ENCODE data around the gene ATIC.

DNA sequence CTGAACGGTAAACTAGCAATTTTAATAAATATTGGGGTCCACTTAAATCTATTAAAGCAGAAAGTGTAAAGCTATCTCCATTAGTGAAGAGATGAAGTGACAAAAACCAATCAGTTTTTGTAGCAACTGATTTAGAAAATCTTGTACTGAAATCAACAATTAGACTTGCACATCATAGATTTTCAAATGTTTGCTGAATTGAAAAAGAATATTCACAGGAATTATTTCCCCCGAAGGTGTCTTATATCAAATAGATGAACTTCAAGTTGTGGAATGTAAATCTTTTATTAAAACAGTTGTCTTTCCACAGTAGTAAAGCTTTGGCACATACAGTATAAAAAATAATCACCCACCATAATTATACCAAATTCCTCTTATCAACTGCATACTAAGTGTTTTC is 48.7 kb downstream of the ATIC start:
- TF ChIP-seq, protein P1, sequence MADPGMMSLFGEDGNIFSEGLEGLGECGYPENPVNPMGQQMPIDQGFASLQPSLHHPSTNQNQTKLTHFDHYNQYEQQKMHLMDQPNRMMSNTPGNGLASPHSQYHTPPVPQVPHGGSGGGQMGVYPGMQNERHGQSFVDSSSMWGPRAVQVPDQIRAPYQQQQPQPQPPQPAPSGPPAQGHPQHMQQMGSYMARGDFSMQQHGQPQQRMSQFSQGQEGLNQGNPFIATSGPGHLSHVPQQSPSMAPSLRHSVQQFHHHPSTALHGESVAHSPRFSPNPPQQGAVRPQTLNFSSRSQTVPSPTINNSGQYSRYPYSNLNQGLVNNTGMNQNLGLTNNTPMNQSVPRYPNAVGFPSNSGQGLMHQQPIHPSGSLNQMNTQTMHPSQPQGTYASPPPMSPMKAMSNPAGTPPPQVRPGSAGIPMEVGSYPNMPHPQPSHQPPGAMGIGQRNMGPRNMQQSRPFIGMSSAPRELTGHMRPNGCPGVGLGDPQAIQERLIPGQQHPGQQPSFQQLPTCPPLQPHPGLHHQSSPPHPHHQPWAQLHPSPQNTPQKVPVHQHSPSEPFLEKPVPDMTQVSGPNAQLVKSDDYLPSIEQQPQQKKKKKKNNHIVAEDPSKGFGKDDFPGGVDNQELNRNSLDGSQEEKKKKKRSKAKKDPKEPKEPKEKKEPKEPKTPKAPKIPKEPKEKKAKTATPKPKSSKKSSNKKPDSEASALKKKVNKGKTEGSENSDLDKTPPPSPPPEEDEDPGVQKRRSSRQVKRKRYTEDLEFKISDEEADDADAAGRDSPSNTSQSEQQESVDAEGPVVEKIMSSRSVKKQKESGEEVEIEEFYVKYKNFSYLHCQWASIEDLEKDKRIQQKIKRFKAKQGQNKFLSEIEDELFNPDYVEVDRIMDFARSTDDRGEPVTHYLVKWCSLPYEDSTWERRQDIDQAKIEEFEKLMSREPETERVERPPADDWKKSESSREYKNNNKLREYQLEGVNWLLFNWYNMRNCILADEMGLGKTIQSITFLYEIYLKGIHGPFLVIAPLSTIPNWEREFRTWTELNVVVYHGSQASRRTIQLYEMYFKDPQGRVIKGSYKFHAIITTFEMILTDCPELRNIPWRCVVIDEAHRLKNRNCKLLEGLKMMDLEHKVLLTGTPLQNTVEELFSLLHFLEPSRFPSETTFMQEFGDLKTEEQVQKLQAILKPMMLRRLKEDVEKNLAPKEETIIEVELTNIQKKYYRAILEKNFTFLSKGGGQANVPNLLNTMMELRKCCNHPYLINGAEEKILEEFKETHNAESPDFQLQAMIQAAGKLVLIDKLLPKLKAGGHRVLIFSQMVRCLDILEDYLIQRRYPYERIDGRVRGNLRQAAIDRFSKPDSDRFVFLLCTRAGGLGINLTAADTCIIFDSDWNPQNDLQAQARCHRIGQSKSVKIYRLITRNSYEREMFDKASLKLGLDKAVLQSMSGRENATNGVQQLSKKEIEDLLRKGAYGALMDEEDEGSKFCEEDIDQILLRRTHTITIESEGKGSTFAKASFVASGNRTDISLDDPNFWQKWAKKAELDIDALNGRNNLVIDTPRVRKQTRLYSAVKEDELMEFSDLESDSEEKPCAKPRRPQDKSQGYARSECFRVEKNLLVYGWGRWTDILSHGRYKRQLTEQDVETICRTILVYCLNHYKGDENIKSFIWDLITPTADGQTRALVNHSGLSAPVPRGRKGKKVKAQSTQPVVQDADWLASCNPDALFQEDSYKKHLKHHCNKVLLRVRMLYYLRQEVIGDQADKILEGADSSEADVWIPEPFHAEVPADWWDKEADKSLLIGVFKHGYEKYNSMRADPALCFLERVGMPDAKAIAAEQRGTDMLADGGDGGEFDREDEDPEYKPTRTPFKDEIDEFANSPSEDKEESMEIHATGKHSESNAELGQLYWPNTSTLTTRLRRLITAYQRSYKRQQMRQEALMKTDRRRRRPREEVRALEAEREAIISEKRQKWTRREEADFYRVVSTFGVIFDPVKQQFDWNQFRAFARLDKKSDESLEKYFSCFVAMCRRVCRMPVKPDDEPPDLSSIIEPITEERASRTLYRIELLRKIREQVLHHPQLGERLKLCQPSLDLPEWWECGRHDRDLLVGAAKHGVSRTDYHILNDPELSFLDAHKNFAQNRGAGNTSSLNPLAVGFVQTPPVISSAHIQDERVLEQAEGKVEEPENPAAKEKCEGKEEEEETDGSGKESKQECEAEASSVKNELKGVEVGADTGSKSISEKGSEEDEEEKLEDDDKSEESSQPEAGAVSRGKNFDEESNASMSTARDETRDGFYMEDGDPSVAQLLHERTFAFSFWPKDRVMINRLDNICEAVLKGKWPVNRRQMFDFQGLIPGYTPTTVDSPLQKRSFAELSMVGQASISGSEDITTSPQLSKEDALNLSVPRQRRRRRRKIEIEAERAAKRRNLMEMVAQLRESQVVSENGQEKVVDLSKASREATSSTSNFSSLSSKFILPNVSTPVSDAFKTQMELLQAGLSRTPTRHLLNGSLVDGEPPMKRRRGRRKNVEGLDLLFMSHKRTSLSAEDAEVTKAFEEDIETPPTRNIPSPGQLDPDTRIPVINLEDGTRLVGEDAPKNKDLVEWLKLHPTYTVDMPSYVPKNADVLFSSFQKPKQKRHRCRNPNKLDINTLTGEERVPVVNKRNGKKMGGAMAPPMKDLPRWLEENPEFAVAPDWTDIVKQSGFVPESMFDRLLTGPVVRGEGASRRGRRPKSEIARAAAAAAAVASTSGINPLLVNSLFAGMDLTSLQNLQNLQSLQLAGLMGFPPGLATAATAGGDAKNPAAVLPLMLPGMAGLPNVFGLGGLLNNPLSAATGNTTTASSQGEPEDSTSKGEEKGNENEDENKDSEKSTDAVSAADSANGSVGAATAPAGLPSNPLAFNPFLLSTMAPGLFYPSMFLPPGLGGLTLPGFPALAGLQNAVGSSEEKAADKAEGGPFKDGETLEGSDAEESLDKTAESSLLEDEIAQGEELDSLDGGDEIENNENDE (IDR thresholded peaks at IDR 0.05; ENCODE audit: insufficient replicate concordance, low read length) = no peak
- no peak for TF ChIP-seq POLR2A (IDR thresholded peaks at IDR 0.05; ENCODE audit: control extremely low read depth in 1 of 2, low read depth in 2 of 2, low read length in 2 of 2)
- no peak for TF ChIP-seq MAFK (IDR thresholded peaks at IDR 0.05; ENCODE audit: low read depth, low read length)
- no peak for TF ChIP-seq KDM1A (IDR thresholded peaks at IDR 0.05; ENCODE audit: borderline replicate concordance, low read length)
- TF ChIP-seq YY1 (IDR thresholded peaks at IDR 0.05; ENCODE audit: low read depth, low read length) = no peak
- no peak for TF ChIP-seq POLR2AphosphoS5 (IDR thresholded peaks at IDR 0.05; ENCODE audit: low read depth, low read length)
